GM10266 (cell line): ENCODE measurements around the gene RNLS.

ENCODE experiments used
- DNase-seq: peaks from one replicate; pipeline ENCODE4 v3.0.0; 2012; ENCODE audit errors: extremely low spot score
- CTCF ChIP-seq: IDR thresholded peaks from 2 replicates; pipeline ENCODE4 v1.5.1; 2012; ENCODE audit warnings: mild to moderate bottlenecking, low read depth; ENCODE audit not compliant: control insufficient read depth, insufficient read depth; ENCODE audit errors: missing control alignments

RNLS gene

GRCh38 chr10:88477343-88478085 is 105.6 kb downstream of the RNLS start:
- no peak for DNase-seq
- no peak for TF ChIP-seq CTCF

- DNase-seq = no peak
- TF ChIP-seq CTCF = no peak
These were observed 108.0 kb downstream of the RNLS start for GRCh38 chr10:88474884-88475844.

- DNase-seq = no peak
These were observed 108.9 kb downstream of the RNLS start for GRCh38 chr10:88473989-88474883.

GRCh38 chr10:88472540-88472939 is 110.6 kb downstream of the RNLS start:
- no peak for DNase-seq
- no peak for TF ChIP-seq CTCF

More at GRCh38 chr10:88473989-88474883, 108.9 kb downstream of the RNLS start:
- TF ChIP-seq CTCF = no peak

GRCh38 chr10:88471899-88472298 is 111.2 kb downstream of the RNLS start:
- TF ChIP-seq CTCF = no peak
- DNase-seq = no peak

GRCh38 chr10:88467835-88468485 is 115.2 kb downstream of the RNLS start:
- TF ChIP-seq CTCF = no peak

More at GRCh38 chr10:88467835-88468485, 115.2 kb downstream of the RNLS start:
- DNase-seq = no peak
